HG02678 (cell line): ENCODE data around the gene A4GALT.
"Not testable (repeated sequence)": the region's sequence is repeated elsewhere in the genome, so short reads cannot be mapped to it uniquely, and the experiment has no call there.

Experiments used
- ATAC-seq: cut with Tn5 transposase; IDR thresholded peaks from one replicate; pipeline ENCODE4 v1.9.1; 2021; ENCODE audit warnings: mild to moderate bottlenecking, moderate library complexity; ENCODE audit not compliant: unreplicated experiment

The A4GALT gene, protein sequence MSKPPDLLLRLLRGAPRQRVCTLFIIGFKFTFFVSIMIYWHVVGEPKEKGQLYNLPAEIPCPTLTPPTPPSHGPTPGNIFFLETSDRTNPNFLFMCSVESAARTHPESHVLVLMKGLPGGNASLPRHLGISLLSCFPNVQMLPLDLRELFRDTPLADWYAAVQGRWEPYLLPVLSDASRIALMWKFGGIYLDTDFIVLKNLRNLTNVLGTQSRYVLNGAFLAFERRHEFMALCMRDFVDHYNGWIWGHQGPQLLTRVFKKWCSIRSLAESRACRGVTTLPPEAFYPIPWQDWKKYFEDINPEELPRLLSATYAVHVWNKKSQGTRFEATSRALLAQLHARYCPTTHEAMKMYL

DNA sequence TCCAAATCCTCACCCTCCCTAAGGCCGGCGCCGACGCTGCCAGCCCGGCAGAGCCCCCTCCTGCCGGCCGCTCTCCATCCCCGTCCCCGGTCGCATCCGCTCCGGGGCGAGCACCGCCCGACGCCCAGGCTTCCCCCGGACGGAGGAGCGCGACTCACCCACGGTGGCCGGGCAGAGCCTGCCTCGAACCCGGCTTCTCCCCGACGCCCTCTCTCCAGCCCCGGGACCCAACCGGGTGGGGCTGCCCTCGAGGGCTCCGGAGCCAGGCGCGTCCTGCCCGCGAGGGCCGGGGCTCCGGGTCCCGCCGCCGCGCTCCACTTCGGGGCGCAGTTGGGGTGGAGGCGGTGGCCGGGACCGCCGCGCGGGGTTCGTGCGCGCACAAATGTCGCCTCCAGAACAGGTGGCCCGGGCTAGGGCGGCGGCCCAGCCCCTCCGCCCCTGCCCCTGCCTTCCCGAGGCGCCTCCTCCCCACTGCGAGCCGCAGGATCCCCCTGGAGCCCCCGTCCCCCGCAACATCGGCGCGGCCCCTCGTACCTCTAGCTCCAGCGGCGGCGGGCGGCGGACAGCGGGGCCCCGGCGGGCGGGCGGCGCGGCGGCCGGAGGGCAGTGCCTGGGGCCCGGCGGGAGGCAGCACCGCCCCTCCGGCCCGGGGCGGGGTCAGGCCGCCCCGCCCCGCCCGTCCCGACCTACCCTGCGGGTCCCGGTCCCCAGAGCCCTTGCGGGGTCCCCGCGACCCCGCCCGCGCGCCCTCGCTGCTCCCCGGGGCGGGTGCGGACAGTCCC lies at the start of gene A4GALT:
A4GALT (minus strand) TSS at position 608 of the 782 bp plus-strand sequence. CDS start 26,919 bp downstream, outside the sequence.
- no peak for ATAC-seq

DNA sequence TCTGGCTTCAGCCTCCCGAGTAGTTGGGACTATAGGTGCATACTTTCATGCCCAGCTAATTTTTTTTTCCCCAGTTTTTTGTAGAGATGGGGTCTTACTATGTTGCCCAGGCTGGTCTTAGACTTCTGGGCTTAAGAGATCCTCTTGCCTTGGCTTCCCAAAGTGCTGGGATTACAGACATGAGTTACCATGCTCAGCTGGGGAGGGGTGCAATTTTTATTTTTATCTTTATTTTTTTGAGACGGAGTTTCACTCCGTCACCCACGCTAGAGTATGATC lies 49.7 kb upstream of the A4GALT start:
- no peak for ATAC-seq

DNA sequence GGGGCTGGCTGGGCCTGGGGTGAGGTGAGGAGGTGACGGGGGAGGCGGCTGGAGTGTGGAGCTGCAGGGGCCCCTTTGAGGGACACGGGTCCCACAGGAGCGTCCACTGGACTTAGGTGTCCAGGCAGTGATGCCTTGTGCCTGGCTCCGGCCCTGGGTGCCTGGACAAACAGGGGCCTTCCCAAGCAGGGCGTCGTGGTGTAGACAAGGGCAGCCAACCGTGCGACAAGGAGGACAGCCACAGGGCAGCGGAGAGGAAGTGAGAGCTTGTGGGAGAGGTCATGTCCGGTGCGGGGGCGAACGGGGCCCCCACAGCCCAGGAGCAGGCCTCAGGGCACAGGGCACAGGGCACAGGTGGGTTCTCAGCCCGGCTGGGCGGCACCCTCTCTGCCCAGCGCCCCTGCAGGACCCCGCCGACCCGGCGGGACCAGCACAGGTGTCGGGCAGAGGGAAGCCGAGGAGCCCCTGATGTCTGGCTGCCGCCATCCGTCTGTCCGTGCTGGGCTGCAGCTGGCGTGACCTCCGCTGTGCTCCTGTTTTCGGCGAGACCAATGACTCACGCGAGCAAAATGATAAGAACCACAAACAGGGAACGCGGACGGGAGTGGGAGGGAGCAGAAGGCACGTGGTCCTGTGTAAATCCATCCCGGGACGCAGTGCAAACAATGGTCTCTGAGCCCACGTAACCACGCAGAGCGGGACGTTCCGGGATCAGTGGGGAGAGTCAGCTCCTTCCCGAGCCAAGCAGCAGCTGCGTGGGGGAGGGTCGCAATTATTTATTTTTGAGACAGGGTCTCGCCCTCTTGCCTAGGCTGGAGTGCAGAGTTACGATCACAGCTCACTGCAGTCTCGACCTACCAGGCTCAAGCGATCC lies 49.1 kb upstream of the A4GALT start:
- ATAC-seq, result peak; percentile 85

DNA sequence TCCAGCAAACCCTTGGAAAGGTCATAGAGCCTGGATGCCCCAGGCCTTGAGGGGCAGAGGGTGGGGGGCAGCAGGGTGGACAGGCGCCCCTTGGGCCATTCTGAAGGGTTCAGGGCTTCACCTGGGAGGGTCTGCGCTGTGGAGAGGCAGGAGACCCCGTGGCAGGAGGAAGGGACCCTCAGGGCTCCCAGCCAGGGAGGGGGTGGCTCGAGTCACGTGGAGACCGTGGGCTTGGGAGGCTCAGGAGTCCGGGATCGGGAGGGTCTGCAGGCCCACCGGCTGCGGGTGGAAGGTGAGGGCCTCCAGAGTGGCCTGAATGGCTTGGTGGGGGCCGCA lies 48.5 kb upstream of the A4GALT start:
- no peak for ATAC-seq

DNA sequence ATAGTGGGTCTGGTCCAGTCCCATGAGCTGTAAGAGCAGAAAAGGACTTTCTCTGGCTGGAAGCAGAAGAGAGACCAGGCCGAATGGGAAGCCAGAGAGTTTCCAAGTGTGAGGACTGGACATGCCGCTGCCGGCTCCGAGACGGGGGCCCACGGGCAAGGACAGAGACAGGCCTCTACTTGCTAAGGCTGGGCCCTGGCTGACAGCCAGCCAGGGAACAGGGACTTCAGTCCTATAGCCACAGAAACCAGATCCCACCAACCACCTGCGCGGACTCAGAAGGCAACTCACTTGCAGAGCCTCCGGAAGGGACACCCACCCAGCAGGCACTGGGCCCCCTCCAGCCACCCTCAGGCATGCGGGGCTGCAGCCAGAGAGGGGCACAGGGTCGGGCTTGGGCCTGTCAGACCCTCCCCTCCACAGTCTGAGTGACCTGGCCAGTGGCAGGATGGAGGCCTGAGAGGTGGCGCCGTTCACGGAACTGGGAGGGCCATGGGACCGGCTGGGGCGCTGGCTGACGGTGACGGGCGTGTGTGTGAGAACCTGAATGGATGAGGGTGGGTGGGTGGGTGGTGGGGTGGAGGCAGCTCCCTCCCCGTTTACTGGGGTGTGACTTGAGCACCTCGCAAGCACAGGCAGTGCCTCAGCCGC lies 47.8 kb upstream of the A4GALT start:
- no peak for ATAC-seq

DNA sequence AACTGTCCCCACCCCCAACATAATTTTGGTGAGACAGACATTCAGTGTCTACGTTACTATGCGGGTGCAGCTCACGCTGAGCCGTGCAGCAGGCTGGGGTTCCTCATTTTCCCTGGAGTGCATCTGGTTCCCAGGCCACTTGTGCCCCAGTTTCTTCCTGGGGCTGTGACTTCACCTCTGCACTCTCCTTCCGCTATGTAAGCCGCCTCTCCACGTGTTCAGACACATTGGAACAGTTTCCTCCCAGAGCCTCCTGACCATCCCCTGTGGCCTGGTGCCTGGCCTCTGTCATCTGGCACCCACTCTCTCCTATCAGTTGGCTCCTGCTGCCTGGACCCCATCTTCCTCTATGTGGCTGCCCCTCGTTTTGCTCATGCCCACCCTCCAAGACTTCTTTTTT lies 46.2 kb upstream of the A4GALT start:
- no peak for ATAC-seq

DNA sequence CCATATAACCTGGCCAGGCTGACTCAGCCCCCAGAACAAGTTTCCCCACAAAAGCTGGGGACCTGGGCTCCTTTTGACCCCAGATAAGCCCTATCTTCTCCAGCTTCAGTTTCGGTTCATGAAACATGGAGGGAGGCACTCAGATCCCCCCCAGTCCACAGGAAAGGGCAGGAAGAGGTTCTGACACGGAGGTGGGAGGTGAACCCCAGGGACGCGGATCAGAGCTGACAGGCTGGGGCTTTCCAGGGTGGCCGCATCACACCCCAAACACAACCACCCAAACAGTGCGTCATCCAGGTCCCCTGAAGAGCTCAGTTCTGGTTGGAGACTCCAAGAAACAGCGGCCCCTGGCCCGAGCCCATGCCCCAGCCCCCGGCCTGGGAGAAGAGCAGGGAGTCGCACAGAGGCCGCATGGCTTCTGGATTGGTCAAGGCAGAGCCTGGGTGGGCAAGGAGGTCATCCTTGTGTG lies 44.3 kb upstream of the A4GALT start:
- ATAC-seq, result no peak

DNA sequence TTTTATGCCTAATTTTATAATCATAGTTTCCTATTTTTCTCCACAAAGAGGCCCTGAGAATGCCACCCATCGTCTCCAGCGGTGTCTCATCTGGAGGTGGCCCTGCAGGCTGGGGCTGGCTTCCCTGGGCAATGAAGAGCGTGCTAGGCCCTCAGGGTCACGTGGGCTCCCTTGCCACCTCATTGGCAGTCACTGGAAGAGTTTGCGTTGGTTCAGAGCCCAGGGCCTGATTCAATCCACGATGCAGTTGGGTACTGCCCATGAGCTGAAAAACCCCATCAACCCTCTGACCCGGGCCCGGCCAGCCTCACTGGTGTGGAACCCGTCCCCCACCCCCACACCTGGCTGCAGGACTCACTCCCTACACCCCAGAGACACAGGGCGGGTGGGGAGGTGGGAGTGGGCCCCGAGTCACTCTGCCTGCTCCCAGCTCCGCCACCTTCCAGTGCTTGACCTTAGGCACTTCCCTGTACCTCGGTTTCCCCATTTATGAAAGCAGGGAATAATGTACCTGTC lies 43.4 kb upstream of the A4GALT start:
- no peak for ATAC-seq

DNA sequence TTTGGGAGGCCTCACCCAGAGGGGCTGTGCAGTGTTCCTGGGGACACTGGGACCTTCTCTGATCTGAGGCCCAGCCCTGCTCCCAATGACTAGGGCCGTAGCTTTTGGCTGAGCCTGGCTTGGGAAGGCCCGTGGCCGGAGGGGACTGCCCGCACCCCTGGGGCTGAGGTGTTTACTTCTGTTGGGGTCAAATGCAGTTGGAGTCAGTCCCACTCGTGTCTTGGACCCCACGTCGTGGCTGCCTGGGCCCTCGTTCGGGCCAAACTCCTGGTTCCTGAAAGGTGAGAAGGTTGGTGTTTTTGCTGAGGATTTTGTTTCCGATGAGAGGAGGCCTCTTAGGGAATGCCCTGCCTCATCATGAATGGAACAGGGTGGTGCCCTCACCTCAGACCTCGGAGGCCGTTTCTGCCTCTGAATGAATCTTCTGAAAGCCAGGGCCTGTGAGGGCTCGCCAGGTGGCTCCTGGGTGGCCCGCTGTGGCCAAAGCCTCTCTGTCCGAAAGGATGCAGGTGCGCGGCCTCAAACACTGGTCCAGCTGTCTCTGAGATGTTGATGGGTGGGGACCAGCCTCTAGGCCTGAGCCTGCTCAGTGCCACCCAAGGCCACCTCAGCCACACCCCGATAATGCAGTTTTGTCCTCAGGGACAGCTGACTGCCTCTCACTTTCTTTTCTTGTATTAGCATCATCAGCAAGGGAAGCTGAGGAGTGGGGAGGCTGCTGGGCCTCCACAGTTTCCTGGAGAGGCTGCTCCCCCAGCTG lies 40.3 kb upstream of the A4GALT start:
- ATAC-seq, result no peak

DNA sequence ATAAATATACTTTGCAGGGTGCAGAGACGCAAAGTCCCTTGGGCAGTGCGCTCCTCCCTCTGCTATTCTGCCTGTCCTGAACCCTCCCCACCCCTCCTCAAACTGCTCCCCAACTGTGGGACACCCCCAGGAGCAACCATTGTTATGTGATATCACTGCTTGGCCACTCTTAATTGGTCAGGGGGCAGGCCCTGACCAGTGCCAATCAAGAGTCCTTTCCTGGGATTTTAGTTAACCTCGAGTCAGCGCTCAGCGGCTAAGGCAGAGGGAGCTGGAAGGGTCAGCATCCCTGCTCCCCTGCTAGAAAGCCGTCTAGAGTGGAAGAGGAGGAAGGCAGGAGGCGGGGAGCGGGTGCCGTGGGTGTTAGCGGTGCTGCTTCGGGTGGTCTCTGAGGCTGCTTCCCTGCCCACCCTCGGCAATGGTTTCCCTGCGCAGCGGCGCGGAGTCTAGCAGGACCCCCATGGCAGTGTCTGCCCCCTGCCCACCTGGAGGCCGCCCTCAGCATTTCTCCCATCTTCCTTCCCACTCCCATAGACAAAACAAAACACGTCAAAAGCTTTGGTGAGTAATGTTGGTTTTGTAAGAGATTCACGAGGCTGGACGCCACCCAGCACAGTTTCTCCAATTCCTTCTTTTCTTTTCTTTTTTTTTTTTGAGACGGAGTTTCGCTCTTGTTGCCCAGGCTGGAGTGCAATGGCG lies 38.4 kb upstream of the A4GALT start:
- no peak for ATAC-seq

DNA sequence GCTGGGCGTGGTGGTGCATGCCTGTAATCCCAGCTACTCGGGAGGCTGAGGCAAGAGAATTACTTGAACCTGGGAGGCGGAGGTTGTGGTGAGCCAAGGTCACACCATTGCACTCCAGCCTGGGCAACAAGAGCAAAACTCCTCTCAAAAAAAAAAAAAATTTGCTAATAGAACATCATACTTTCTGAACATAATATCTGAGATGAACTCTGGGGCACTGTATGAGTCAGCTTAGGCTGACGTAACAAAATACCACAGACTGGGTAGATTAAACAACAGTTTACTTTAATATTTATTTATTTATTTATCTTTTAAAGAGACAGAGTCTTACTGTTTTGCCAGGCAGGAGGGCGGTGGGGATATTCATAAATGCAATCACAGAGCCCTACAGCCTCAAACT lies 34.9 kb upstream of the A4GALT start:
- ATAC-seq, result not testable (repeated sequence)

DNA sequence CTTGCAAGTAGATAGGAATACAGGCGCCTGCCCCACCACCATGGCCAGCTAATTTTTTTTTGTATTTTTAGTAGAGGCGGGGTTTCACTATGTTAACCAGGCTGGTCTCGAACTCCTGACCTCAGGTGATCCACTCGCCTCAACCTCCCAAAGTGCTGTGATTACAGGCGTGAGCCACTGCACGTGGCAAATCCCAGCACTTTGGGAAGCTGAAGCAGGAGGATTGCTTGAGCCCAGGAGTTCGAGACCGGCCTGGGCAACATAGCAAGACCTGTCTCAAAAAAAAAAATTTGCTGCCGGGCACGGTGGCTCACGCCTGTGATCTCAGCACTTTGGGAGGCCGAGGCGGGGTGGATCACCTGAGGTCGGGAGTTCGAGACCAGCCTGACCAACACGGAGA lies 34.5 kb upstream of the A4GALT start:
- not testable (repeated sequence) for ATAC-seq

DNA sequence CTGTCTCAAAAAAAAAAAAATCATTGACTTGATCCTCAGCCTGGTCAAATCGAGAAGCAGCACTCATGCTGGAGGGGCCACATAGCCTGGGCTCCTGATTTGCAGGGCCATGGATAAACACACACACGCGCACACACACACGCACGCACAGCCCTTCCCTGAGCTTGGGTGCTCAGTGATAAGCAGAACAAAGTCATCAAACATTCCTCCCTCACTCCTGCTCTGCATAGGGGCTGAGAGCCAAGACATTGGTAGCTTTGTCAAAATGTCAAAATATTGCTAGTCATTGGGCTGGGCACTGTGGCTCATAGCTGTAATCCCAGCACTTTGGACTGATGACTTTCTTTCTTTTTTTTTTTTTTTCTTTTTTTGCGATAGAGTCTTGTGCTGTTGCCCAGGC lies 34.0 kb upstream of the A4GALT start:
- no peak for ATAC-seq

DNA sequence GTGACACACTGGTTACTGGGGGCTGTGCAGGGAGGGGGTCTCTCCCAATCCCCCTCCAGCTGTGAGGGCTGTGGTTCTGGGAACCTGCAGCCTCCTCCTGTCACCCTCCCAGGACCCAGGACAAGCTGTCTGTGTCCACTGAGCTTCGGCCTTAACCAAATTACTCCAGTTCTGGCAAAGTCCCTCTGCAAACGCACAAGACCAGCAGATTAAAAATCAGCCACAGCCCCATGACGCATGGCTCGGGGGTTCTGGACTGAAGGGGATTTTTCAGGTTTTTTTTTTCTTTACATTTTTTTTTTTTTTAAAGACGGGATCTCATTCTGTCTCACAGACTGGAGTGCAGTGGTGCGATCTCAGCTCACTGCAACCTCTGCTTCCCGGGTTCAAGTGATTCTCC lies 32.2 kb upstream of the A4GALT start:
- ATAC-seq, result no peak

DNA sequence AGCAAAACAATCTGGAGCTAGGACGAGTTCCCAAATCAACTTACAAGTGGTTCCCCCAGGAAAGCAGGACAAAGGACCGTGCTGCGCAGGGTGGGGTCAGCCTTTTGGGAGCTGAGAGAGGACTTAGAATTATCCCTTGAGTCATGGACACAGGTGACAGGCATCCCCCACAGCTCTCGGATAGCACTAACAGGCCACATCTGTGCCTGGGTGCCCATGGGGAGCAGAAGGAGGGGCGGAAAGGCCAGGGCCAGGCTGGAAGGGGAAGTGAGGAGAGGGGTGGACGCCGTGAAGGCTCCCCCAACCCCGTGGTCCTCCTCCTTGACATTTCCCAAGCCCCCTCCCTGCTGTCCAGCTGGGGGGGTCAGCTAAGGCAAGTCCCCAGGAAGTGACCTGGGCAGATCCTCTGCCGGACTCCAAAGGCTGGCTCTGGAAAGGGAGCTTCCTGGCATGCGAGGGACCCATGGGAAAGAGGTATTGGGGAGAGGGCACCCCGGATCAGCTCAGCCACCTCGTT lies 31.6 kb upstream of the A4GALT start:
- ATAC-seq, result no peak

DNA sequence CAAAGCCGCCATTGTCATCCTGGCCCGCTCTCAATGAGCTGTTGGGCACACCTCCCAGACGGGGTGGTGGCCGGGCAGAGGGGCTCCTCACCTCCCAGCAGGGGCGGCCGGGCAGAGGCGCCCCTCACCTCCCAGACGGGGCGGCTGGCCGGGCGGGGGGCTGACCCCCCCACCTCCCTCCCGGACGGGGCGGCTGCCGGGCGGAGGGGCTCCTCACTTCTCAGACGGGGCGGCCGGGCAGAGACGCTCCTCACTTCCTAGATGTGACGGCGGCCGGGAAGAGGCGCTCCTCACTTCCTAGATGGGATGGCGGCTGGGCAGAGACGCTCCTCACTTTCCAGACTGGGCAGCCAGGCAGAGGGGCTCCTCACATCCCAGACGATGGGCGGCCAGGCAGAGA lies 29.8 kb upstream of the A4GALT start:
- not testable (repeated sequence) for ATAC-seq

DNA sequence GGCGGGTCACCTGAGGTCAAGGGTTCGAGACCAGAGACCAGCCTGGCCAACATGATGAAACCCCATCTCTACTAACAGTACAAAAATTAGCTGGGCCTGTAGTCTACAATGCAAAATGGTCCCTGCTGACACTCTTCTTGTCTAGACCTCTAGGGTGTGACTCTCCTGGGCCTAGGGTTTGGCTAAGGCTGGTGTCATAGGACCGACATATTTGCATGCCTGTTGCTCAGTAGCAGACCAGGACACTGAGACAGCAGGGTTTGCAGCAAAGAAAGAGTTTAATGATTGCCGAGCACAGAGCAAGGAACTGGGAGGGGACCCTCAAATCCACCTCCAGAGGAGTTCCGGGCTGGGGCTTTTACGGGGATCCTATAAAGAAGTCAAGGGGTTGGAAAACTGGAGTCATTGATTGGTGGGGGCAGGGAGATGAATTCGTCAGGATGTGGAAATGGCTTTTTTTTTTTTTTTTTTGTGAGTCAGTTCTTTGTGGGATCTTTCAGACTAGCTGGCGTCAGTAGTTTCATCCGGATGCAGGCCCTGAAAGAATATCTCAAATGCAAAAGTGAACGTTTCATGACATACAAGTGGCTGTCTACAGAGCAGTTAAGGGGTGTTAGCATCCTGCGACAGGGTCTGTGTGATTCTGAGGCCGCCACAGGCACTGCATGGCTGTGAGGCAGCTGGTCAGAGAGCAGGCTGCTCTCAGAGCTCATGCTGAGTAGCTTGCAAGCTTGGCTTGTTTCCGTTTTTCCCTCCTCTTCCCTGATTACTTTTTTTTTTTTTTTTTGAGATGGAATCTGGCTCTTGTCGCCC lies 27.2 kb upstream of the A4GALT start:
- ATAC-seq, result no peak

DNA sequence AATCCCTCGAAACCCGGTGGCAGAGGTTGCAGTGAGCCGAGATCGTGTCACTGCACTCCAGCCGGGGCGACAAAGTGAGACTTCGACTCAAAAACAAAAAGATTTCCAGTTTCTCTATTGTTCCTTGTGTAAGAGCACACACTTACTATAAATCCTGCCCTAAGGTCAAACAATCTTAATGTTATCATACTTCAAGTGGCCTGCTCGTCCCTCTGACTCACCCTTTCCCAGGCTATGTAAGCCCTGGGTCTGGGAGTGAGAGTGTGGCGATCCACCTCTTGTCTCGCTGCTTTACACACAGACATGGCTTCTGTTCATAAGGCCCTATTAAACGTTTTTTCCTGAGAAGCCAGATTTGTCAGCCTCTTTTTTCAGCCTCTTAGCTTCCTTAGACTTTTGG lies 24.4 kb upstream of the A4GALT start:
- no peak for ATAC-seq
